K562 (cell line): Measurements from ENCODE around the gene SRM. TPM values are rescaled to one million over a fixed set of nuclear protein-coding genes. Genes with fewer than 3 reads are reported as not detected.

Experiments used
- ARNT ChIP-seq, 2 experiments: fragments of 450-650 bp; IDR thresholded peaks; 2 replicates each; pipeline ENCODE4 v1.6.1; 2016; ENCODE audit warnings: mild to moderate bottlenecking in 1 of 2
- CCNT2 ChIP-seq: IDR thresholded peaks from 2 replicates; pipeline ENCODE4 v1.6.1; 2011; ENCODE audit warnings: borderline replicate concordance, low read depth, mild to moderate bottlenecking, moderate library complexity, mixed read lengths, low read length; ENCODE audit not compliant: insufficient read length; ENCODE audit errors: extremely low read depth
- E2F6 ChIP-seq, 2 experiments: IDR thresholded peaks; 2 replicates each; pipeline ENCODE4 v1.6.1; 2011; ENCODE audit warnings: borderline replicate concordance in 1 of 2, control low read depth in 1 of 2, low read depth in 1 of 2, low read length in 1 of 2, mild to moderate bottlenecking in 1 of 2, mixed read lengths in 1 of 2, moderate library complexity in 1 of 2; ENCODE audit not compliant: insufficient read depth in 1 of 2, insufficient read length in 1 of 2, poor library complexity in 1 of 2, severe bottlenecking in 1 of 2; ENCODE audit errors: extremely low read depth in 1 of 2
- MAX ChIP-seq: sonication (generic); formaldehyde crosslinking; IDR thresholded peaks from 2 replicates; pipeline ENCODE4 v1.9.0; 2022; ENCODE audit warnings: mild to moderate bottlenecking, missing genetic modification reagents
- MAZ ChIP-seq, 2 experiments: fragments of 450-650 bp in 1 of 2; sonication (generic) in 1 of 2; formaldehyde crosslinking; IDR thresholded peaks in 1 of 2; conservative IDR thresholded peaks in 1 of 2; 2 replicates each; pipeline versions ENCODE4 v1.4.0 to v1.5.0; 2020; ENCODE audit warnings: mild to moderate bottlenecking in 1 of 2, missing genetic modification reagents in 1 of 2
- RERE ChIP-seq: sonication (generic); formaldehyde crosslinking; IDR thresholded peaks from 2 replicates; pipeline ENCODE4 v1.8.0; 2023; ENCODE audit warnings: missing genetic modification reagents, mild to moderate bottlenecking, borderline replicate concordance
- TAF9B ChIP-seq: fragments of 450-650 bp; IDR thresholded peaks from 2 replicates; pipeline ENCODE4 v1.6.1; 2018; ENCODE audit warnings: mild to moderate bottlenecking; ENCODE audit not compliant: partially characterized antibody
- ZBTB1 ChIP-seq: sonication (generic); formaldehyde crosslinking; IDR thresholded peaks from 2 replicates; pipeline ENCODE4 v1.8.1; 2023; ENCODE audit warnings: missing genetic modification reagents, low read depth, mild to moderate bottlenecking, borderline replicate concordance
- ZNF232 ChIP-seq: sonication (generic); formaldehyde crosslinking; IDR thresholded peaks from 2 replicates; pipeline ENCODE4 v1.8.0; 2022; ENCODE audit warnings: mild to moderate bottlenecking, missing genetic modification reagents
- polyA plus RNA-seq, 8 experiments: library from polyadenylated mRNA; depleted of rRNA in 4 of 8; stranded (reverse) in 5 of 8; unstranded in 3 of 8; fragments of >200 nt; fragmentation: Nextera tagmentation in 2 of 8; fragmentation: Illumina TruSeq in 1 of 8; extraction: Ambion mirVana in 2 of 8; extraction: Trizol in 1 of 8; gene quantifications; 2 replicates each; pipeline versions ENCODE4 v1.2.1 to v1.2.3, GENCODE V29; 2011 to 2014; ENCODE audit warnings: inconsistent platforms in 1 of 8, missing spikeins in 1 of 8
- total RNA-seq, 7 experiments: library from RNA; depleted of rRNA in 6 of 7; stranded (reverse); fragments of >200 nt in 6 of 7; fragmentation: Illumina TruSeq in 2 of 7; extraction: Trizol in 2 of 7; gene quantifications; 2 replicates each; pipeline versions ENCODE4 v1.2.1 to v1.2.3, GENCODE V29; 2011 to 2021; ENCODE audit warnings: low replicate concordance in 1 of 7
- TF ChIP-seq, protein P1 (sequence below): fragments of 450-650 bp; IDR thresholded peaks from 2 replicates; pipeline ENCODE4 v1.6.1; 2016; ENCODE audit warnings: missing biosample characterization, missing genetic modification characterization

SRM gene
- total and polyA plus RNA-seq, 9 of the 15 experiments (the other 6 are each of a cell fraction or from before 2014, with no cell fraction given) = 23.9 to 373 (median 82.5) TPM

- TF ChIP-seq RERE (CRISPR knock-in tag) (no peak), TAF9B (peak; percentile 90), ARNT (IDR thresholded peaks at IDR 0.05) (no peak), CCNT2 (peak; percentile 37), ZNF232 (CRISPR knock-in tag) (0 out of 2 replicates have a peak, but pooled peaks have one; percentile 44), ZBTB1 (CRISPR knock-in tag) (peak; percentile 82; the same call in 1 of the 2 replicates), E2F6 (IDR thresholded peaks at IDR 0.05; ENCODE audit: borderline replicate concordance in 1 of 2, extremely low read depth in 1 of 2, insufficient read depth in 1 of 2, insufficient read length in 1 of 2, low read depth in 1 of 2, low read length in 1 of 2, poor library complexity in 1 of 2, severe bottlenecking in 1 of 2) (peak; percentile 56 to 68), MAZ (CRISPR knock-in tag; conservative IDR thresholded peaks at IDR 0.05 in 1 of 2, IDR thresholded peaks at IDR 0.05 in 1 of 2) (peak in 1 of 2 experiments; percentile 51; a peak in 3 of 4 replicates), MAX (CRISPR knock-in tag) (peak; percentile 30; the same call in 1 of the 2 replicates)
- TF ChIP-seq, protein P1, sequence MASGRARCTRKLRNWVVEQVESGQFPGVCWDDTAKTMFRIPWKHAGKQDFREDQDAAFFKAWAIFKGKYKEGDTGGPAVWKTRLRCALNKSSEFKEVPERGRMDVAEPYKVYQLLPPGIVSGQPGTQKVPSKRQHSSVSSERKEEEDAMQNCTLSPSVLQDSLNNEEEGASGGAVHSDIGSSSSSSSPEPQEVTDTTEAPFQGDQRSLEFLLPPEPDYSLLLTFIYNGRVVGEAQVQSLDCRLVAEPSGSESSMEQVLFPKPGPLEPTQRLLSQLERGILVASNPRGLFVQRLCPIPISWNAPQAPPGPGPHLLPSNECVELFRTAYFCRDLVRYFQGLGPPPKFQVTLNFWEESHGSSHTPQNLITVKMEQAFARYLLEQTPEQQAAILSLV = no peak
- TF ChIP-seq, all 486 proteins: peak for 146
Observed at GRCh38 chr1:11099310-11100148, 39.7 kb upstream of the SRM start, which contains the start of gene EXOSC10 (continued).
